Activated CD4-positive, alpha-beta T cell treated with anti-CD3 and anti-CD28 coated beads, Interleukin-2, Interleukin-4, amounts not matched to agents 100 ng/mL and 50 ng/mL, durations not matched to agents 16 hours and 8 hours (primary cell): ENCODE data around the gene TMC8.
"Not testable (repeated sequence)": the region's sequence is repeated elsewhere in the genome, so short reads cannot be mapped to it uniquely, and the experiment has no call there.

Source experiments
- DNase-seq: peaks from one replicate; pipeline ENCODE4 v3.0.0-alpha.2; 2020; ENCODE audit warnings: low spot score

The TMC8 gene

DNA sequence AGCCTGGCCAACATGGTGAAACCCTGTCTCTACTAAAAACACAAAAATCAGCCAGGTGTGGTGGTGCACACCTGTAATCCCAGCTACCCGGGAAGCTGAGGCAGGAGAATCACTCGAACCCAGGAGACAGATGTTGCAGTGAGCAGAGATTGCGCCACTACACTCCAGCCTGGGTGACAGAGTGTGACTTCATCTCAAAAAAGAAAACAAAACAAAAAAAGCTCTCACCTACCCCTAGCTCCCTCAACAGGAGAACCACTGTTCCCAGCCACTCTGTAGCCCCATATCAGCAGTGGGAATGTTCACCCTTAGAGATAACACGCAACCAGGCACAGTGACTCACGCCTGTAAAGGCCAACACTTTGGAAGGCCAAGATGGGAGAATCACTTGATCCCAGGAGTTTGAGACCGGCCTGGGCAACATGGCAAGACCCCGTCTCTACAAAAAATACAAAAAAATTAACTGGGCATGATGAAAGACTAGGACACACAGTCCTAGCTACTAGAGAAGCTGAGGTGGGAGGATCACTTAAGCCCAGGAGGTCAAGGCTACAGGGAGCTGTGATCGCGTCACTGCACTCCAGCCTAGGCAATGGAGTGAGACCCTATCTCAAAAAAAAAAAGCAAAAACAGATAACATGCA is 5.4 kb downstream of the TMC8 start:
- no peak for DNase-seq

GRCh38 chr17:78137392-78138203 is 7.0 kb downstream of the TMC8 start:
- DNase-seq, result peak; percentile 67

GRCh38 chr17:78138204-78139060 is 7.9 kb downstream of the TMC8 start:
- DNase-seq, result no peak

DNA sequence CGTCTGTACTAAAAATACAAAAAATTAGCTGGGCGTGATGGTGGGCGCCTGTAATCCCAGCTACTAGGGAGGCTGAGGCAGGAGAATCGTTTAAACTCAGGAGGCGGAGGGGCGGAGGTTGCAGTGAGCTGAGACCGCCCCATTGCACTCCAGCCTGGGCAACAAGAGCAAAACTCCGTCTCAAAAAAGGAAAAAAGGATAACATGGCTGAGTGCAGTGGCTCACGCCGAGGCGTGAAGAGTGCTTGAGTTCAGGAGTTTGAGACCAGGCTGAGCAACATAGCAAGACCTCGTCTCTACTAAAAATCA is 9.2 kb downstream of the TMC8 start:
- not testable (repeated sequence) for DNase-seq

DNA sequence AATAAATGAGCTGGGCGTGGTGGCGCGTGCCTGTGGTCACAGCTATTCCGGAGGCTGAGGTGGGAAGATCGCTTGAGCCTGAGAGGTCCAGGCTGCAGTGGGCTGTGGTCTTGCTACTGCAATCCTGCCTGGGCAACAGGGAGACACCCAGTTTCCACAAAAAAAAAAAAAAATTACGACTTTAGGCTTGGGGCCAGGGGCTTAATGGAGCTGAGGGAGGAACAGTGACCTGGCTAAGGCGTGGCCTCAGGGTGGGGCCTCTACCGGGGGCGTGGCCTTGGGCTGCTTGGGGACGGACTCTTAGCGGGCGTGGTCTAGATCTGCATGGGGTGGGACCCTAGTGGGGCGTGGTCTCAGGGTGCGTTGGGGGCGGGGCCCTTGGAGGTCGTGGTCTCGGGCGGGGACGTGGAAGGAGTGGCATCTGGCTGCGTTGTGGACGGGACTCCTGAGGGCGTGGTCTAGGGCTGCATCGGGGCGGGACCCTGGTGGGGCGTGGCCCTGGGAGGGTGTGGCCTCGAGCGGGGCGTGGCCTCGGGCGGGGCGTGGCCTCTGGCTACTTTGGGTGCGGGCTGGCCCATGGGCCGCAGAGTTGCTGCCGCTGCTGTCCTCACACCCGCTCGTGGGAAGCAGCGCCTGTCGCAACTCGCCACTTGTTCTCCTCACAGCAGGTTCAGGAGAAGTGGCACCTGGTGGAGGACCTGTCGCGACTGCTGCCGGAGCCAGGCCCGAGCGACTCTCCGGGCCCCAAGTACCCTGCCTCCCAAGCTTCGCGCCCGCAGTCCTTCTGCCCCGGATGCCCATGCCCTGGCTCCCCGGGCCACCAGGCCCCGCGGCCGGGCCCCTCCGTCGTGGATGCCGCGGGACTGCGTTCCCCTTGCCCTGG is 9.8 kb downstream of the TMC8 start:
- DNase-seq, result peak; percentile 99

DNA sequence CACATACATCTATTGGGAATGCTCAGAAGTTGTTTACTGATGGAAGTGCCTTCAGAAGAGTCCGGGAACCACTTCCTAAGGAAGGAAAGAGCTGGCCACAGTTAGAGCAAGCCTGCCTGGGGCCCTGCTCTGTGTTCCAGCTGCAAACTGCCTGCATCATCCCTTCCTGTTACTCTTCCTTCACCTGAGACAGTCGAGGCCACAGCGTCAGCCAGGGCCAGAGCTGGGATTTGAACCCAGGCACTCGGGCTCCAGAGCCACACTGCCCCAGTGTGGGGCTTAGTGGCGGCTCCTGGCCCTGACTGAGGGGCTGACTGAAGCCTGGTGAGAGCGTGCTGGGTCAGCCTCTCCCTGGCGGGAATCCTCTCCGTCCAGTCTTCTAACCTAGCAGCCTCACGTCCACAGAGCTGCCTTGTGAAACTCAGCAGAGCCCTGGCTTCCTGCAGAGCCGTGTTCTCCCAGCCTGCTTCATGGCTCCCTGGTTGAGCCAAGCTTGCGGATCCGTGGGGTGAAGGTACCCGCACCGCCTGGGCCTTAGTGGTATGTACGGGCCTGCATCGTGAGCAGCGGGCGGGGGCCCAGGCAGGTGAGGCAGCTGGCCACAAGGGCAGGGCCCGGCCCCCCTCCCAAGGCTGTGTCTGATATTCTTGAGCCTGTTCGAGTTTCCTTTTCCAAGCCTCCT is 11.0 kb downstream of the TMC8 start:
- no peak for DNase-seq

DNA sequence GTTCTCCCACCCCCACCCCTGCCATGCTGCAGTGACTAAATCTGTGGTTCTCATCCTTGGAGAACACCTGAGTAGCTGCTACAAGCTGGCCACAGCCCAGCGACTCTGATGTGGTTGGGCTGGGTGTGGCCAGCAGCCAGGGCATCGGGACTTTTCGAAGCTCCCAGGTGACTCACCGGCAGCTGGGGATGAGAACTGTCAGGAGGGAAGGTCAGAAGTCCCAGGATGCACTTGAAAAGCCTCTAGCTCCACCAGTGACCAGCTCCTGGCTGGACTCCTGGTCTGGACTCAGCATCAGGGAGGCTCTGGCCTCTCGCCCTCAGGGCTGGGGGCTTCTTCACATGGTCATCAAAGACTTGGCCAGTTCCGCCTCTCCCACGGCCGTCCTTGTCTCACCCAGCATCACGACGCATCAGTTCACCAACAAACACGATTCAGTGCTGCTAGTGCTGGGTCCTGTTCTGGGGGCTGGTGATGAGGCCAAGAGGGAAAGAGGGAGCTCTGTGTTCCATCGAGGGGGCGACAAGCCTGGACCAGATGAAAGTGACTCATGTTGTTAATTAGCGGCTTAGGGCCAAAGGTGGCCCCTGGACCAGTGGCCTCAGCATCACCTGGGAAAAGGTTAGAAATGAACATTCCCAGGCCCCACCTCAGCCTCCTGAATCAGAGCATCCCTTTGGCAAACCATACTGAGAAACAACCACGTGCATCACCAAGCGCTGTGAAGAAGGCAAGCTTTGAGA is 11.7 kb downstream of the TMC8 start:
- no peak for DNase-seq

DNA sequence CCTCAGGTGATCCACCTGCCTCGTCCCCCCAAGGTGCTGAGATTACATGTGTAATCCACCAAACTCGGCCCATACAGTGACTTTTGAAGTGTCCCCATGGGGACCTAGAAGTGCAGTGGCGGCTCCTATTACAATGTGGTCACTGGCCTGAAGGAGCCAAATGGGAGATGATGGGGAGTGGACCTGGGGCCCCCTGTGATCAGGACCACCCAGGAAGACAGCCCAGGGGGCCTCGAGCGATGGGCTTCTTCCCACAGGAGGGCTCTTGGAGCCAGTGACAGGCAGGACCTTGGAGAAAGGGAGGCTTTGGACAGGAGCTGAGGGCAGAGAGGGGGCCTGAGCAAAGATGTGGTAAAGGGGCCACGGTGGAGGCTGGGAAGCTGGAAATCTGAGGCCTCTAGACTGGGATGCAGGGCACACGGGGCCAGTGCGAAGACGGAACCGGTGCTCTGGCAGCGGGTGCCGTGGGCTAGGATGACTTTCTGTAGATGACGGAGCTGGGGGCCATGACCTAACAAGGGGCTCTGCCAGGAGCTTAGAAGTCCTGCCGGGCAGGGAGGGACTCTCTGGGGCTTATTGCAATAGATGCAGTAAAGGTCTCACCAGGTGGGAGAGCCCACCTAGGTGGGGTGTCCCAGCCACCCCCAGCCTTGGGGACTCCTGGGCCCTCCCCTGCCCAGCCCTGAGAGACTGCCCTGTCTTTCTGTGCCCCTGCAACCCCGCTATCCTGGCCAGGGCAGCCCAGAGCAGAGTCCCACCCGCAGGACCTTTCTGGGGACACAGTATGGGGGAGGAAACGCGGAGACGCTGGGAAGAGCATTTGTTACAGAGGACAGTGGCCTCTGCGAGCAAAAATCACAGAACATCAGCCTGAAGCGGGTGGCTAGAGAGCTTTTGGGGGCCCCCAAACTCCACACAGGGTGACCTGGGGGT is 12.9 kb downstream of the TMC8 start:
- DNase-seq, result no peak

DNA sequence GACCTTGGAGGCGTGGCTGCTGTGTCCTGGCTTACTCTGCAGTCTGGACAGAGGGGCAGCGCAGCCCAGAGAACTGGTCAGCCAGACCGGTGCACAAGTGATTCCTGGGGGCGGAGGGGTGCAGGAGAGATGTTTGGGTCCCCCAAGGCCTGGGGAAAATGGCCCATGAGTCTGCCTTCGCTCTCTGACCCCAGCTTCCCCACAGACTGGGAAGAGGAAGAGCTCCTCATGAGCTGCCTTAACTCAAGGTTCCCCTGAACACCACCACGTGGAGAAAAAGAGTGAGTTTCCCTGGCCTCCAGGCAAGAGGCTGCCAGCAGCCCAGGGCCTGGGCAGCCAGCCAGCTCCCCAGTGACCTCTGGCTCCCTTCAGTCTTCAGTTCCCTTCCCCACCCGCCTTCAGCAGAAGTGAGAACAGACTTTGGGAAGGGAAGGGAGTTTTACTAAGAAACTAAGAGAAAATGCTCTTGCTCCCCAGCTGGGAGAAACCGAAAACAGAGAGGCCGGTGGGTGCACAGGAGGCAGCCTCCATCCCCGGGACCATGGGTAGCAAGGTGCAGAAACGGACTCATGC is 13.7 kb downstream of the TMC8 start:
- no peak for DNase-seq

DNA sequence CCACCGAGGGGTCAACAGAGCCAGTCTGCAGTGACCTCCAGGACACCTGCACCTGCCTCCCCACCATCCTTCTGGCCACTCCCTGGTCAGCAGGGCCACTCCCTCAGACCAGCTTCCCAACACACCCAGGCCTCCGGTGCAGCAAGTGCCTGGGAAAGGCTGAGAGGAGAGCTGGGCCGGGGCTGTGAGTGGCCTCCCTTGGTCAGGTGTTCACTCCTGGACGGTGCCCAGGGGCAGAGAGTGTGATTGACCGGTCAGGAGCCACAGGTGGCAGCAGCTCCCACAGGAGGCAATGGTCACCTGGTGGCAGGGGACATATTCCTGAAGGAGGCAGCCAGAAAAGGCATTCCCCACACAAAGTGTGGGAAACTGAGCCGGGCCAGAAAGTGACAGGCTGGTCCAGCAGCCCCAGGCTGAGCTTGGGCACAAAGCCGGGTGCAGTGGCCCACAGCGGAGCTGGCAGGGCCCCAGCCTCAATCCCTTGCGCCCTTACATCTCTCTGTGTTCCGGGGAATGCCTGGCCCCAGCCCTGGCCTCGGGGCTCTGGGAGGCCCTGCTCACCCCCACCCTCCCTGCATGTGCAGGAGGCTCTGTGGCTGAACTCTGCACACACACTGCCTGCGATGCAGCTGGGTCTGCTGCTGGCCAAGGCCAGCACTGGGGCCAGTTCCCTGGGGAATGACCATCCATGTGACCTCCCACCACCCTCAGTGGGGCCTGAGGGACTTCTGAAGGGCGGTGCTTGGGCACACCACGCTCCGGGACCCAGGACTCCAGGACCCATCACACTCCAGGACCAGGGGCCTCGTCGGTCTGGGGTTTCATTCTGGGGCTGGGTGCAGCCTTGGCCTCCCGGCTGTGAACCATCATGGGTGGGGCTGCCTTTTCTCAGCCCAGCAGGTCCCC is 14.4 kb downstream of the TMC8 start:
- DNase-seq, result no peak

DNA sequence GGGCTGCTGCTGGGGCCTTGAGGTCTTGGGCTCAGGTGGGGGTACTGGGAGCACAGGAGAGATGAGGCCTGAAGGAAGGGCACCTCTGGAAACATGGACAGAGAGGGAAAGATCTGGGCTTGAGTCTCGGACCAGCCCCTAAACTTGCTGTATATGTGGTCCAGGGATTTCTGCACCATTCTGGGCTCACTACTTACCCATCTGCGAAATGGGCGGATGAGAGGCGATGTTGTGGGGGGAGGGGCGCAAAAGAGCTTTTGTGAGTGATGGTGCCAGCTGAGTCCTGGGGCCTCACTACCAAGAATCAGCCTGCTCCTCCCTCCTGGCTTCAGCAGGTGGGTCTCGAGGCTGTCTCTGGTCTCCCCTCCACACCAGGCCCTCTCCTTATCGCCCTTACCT is 15.9 kb downstream of the TMC8 start:
- DNase-seq, result no peak

DNA sequence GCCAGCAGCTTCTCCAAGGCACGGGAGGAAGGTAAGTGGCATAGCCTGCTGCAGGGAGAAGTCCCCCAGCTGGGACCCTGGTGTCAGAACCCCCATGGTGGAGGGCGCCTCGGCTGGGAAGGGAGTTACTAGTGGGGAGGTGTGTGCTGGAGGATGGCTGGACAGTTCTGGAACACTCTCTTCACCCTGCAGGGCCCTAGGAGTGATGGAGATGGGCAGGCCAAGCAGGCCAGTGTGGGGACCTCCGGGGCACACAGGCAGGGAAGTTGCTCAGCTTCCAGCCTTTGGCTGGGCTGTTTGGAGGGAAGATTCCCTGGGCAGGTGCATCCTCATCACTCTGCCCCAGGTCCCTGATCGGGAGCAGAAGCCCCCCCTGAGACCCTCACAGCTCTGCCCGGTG is 16.3 kb downstream of the TMC8 start:
- DNase-seq, result no peak

DNA sequence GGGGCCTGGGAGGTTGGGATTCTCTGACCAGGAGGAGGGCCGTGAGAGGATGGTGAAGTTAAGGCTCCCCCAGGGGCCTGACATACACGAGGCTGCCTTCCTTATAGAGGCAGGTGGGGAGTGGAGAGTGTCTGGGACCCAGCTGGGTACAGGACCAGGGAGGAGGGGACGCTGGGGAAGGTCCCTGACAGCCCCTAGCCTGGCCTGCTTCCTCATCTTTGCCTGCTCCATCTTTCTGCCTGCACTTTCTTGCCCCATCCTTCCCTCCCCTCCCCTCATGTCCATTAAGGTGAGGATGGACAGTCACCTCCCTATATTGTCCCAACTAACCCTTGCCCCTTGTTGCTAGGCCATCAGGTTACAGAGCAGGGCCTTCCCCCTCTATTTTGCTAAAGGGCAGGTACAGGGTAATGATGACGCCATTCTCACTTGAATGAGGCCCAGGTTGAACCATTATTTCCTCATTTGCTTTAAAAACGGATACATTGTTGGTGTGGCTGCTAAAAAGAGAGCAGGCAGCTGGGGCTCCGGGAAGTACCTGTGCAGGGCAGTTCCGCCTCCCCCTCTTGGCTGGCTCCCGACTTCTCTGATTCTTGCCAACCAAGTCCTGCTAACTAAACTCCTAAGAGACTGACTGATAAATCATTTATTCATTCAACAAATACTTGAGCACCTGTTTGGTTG is 16.9 kb downstream of the TMC8 start:
- no peak for DNase-seq

GRCh38 chr17:78148286-78149016 is 17.9 kb downstream of the TMC8 start:
- no peak for DNase-seq

- DNase-seq, result no peak
These were observed 21.0 kb downstream of the TMC8 start for GRCh38 chr17:78151514-78152008.
